HFFc6 (cell line): ENCODE data around the gene MTG1. TPM values are rescaled to one million over a fixed set of nuclear protein-coding genes. Genes with fewer than 3 reads are reported as not detected.
"Not testable (repeated sequence)": the region's sequence is repeated elsewhere in the genome, so short reads cannot be mapped to it uniquely, and the experiment has no call there.

Source experiments
- DNase-seq: peaks from one replicate; pipeline ENCODE4 v3.0.0-alpha.2; 2018
- H3K27ac Mint-ChIP-seq: 2 replicates; pipeline ENCODE4 v1.8.0; 2020; ENCODE audit warnings: mild to moderate bottlenecking, mixed read lengths
- H3K27me3 Mint-ChIP-seq: 2 replicates; pipeline ENCODE4 v1.8.0; 2021; ENCODE audit warnings: mild to moderate bottlenecking, moderate library complexity, mixed read lengths; ENCODE audit not compliant: insufficient read depth
- H3K36me3 Mint-ChIP-seq: 2 replicates; pipeline ENCODE4 v1.8.0; 2021; ENCODE audit warnings: low read depth, mixed read lengths
- H3K4me1 Mint-ChIP-seq: 2 replicates; pipeline ENCODE4 v1.8.0; 2020; ENCODE audit warnings: low read depth, mixed read lengths
- H3K4me3 Mint-ChIP-seq: 2 replicates; pipeline ENCODE4 v1.8.0; 2020; ENCODE audit warnings: mild to moderate bottlenecking, moderate library complexity, mixed read lengths
- H3K9me3 Mint-ChIP-seq: 2 replicates; pipeline ENCODE4 v1.8.0; 2020; ENCODE audit warnings: mild to moderate bottlenecking, mixed read lengths
- CTCF ChIP-seq: fragments of 200-600 bp; sonication (generic); IDR thresholded peaks from 2 replicates; pipeline ENCODE4 v1.5.0; 2021; ENCODE audit warnings: antibody characterized with exemption, mild to moderate bottlenecking
- microRNA-seq: library from miRNA; unstranded; fragments of <30 nt; microRNA quantifications from one replicate; pipeline ENCODE4, GENCODE V29; 2019
- total RNA-seq, 6 experiments: library from RNA; stranded (reverse); fragmentation: NEBNext Ultra II Directional; extraction: Animal tissue kit (Norgen Biotek cat#: 25700); gene quantifications; 2 replicates in 1 of 6; 3 replicates in 5 of 6; pipeline ENCODE4 v1.2.3, GENCODE V29; 2021

The MTG1 gene
- total RNA-seq, 6 experiments from 2014 or later, result 23.7 to 33.0 (median 26.6) TPM

GRCh38 chr10:133465950-133466474 is 72.1 kb downstream of the MTG1 start:
- Mint-ChIP-seq H3K27ac (no peak overlapping the region), H3K27me3 (no peaks in the 10 kb centered on the region; the same call in 1 of the 2 replicates), H3K36me3 (peaks cover 26% of the 10 kb centered on the region), H3K9me3 (0 out of 2 replicates have a peak, but pooled peaks cover 4% of the 10 kb centered on the region), H3K4me3 (no peak overlapping the region), H3K4me1 (no peaks in the 10 kb centered on the region)
- DNase-seq, result no peak
- TF ChIP-seq CTCF, result no peak

- Mint-ChIP-seq H3K27me3 (no peaks in the 10 kb centered on the region; the same call in 1 of the 2 replicates), H3K4me3 (no peak overlapping the region), H3K4me1 (no peaks in the 10 kb centered on the region), H3K9me3 (0 out of 2 replicates have a peak, but pooled peaks cover 4% of the 10 kb centered on the region), H3K27ac (no peak overlapping the region), H3K36me3 (peaks cover 20% of the 10 kb centered on the region)
- TF ChIP-seq CTCF, result no peak
- DNase-seq, result no peak
Measured at GRCh38 chr10:133466683-133467275, 72.8 kb downstream of the MTG1 start.

- Mint-ChIP-seq H3K4me1 (no peaks in the 10 kb centered on the region), H3K36me3 (peaks cover 20% of the 10 kb centered on the region), H3K27ac (no peak overlapping the region), H3K4me3 (no peak overlapping the region), H3K27me3 (no peaks in the 10 kb centered on the region; the same call in 1 of the 2 replicates), H3K9me3 (0 out of 2 replicates have a peak, but pooled peaks cover 4% of the 10 kb centered on the region)
- no peak for TF ChIP-seq CTCF
- no peak for DNase-seq
Measured at GRCh38 chr10:133467286-133467911, 73.4 kb downstream of the MTG1 start.

GRCh38 chr10:133469205-133469604 is 75.2 kb downstream of the MTG1 start:
- H3K4me1 Mint-ChIP-seq, result not testable (repeated sequence)

GRCh38 chr10:133471300-133472109 is 77.5 kb downstream of the MTG1 start:
- DNase-seq, result no peak
- no peaks in the 10 kb centered on the region; the same call in 1 of the 2 replicates for H3K27me3 Mint-ChIP-seq
- H3K27ac Mint-ChIP-seq, result no peak overlapping the region
- H3K4me1 Mint-ChIP-seq, result no peaks in the 10 kb centered on the region
- H3K4me3 Mint-ChIP-seq, result no peak overlapping the region
- H3K36me3 Mint-ChIP-seq, result peaks cover 20% of the 10 kb centered on the region
- TF ChIP-seq CTCF, result no peak
- 0 out of 2 replicates have a peak, but pooled peaks cover 4% of the 10 kb centered on the region for H3K9me3 Mint-ChIP-seq

More at GRCh38 chr10:133469205-133469604, 75.2 kb downstream of the MTG1 start:
- not testable (repeated sequence) for H3K9me3 Mint-ChIP-seq, H3K27me3 Mint-ChIP-seq, DNase-seq, H3K4me3 Mint-ChIP-seq, H3K27ac Mint-ChIP-seq
- peaks cover 20% of the 10 kb centered on the region for H3K36me3 Mint-ChIP-seq

Small RNA genes within 50 kb of the gene (microRNA-seq; reads per million reads assigned to microRNA genes)
- 14.7 reads per million, percentile 19 among the genes with 10 or more reads in this experiment for gene MIR3944

Other genes starting within 250 kb of the MTG1 start
- gene KNDC1, start 233.9 kb upstream of the MTG1 start, total RNA-seq, result under 1 TPM in 3 of 6 experiments, not detected in 3; 0.05 to 1.00 (median 0.28) TPM
- gene UTF1, start 163.9 kb upstream of the MTG1 start, total RNA-seq, result not detected
- not detected for gene VENTX, start 156.3 kb upstream of the MTG1 start, total RNA-seq
- gene ADAM8, start 117.3 kb upstream of the MTG1 start, total RNA-seq, result 1 to 10 TPM in 5 of 6 experiments, under 1 TPM in 1; 0.99 to 2.9 (median 1.2) TPM
- gene TUBGCP2, start 85.3 kb upstream of the MTG1 start, total RNA-seq, result 10 to 100 TPM; 72.5 to 80.8 (median 77.7) TPM
- 10 to 100 TPM; 45.7 to 62.0 (median 52.7) TPM for gene ZNF511, start 85.2 kb upstream of the MTG1 start, total RNA-seq
- gene CALY, start 57.3 kb upstream of the MTG1 start, total RNA-seq, result under 1 TPM in 1 of 6 experiments, not detected in 5; 0.31 TPM
- not detected for gene PRAP1, start 46.8 kb upstream of the MTG1 start, total RNA-seq
- 1 to 10 TPM in 5 of 6 experiments, under 1 TPM in 1; 0.55 to 8.9 (median 7.8) TPM for gene FUOM, start 36.1 kb upstream of the MTG1 start, total RNA-seq
- gene ECHS1, start 20.8 kb upstream of the MTG1 start, total RNA-seq, result 100 to 1,000 TPM; 105 to 137 (median 114) TPM
- gene PAOX, start 14.9 kb upstream of the MTG1 start, total RNA-seq, result 1 to 10 TPM; 2.4 to 4.9 (median 3.6) TPM
- gene SPRN, start 30.5 kb downstream of the MTG1 start, total RNA-seq, result 1 to 10 TPM in 2 of 6 experiments, under 1 TPM in 4; 0.31 to 2.9 (median 0.40) TPM
- 1 to 10 TPM in 3 of 6 experiments, under 1 TPM in 3; 0.59 to 1.3 (median 1.0) TPM for gene SCART1, start 59.8 kb downstream of the MTG1 start, total RNA-seq
- gene CYP2E1, start 133.2 kb downstream of the MTG1 start, total RNA-seq, result 1 to 10 TPM in 2 of 6 experiments, under 1 TPM in 4; 0.45 to 1.3 (median 0.83) TPM
- not detected for gene SYCE1, start 171.4 kb downstream of the MTG1 start, total RNA-seq
- gene FRG2B, start 232.6 kb downstream of the MTG1 start, total RNA-seq, result not detected